Measurements from ENCODE around the gene FADS3. TPM values are rescaled to one million over a fixed set of nuclear protein-coding genes. Genes with fewer than 3 reads are reported as not detected.

Gene FADS3
- total RNA-seq, 1 donor from 2014 or later = 9.7 TPM

- Mint-ChIP-seq H3K4me3 (ENCODE audit: unreplicated experiment) (no peak overlapping the region), H3K4me1 (ENCODE audit: low read depth, unreplicated experiment) (no peaks in the 10 kb centered on the region), H3K27ac (ENCODE audit: unreplicated experiment) (no peak overlapping the region), H3K36me3 (ENCODE audit: unreplicated experiment) (no peaks in the 10 kb centered on the region), H3K27me3 (ENCODE audit: unreplicated experiment) (peaks cover 17% of the 10 kb centered on the region), H3K9me3 (ENCODE audit: unreplicated experiment) (peaks cover 7% of the 10 kb centered on the region)
- TF ChIP-seq CTCF (IDR thresholded peaks at IDR 0.05; ENCODE audit: partially characterized antibody, unreplicated experiment) = no peak
- DNase-seq = no peak
These were observed 23.3 kb upstream of the FADS3 start for GRCh38 chr11:61914471-61915171.

GRCh38 chr11:61913699-61914395 lies 22.5 kb upstream of the FADS3 start:
- no peak for DNase-seq
- Mint-ChIP-seq H3K27me3 (ENCODE audit: unreplicated experiment) (peaks cover 17% of the 10 kb centered on the region), H3K4me3 (ENCODE audit: unreplicated experiment) (no peak overlapping the region), H3K27ac (ENCODE audit: unreplicated experiment) (no peak overlapping the region), H3K36me3 (ENCODE audit: unreplicated experiment) (no peaks in the 10 kb centered on the region), H3K4me1 (ENCODE audit: low read depth, unreplicated experiment) (no peaks in the 10 kb centered on the region), H3K9me3 (ENCODE audit: unreplicated experiment) (peaks cover 7% of the 10 kb centered on the region)
- TF ChIP-seq CTCF (IDR thresholded peaks at IDR 0.05; ENCODE audit: partially characterized antibody, unreplicated experiment) = no peak

GRCh38 chr11:61912991-61913698 lies 21.8 kb upstream of the FADS3 start:
- no peak for TF ChIP-seq CTCF (IDR thresholded peaks at IDR 0.05; ENCODE audit: partially characterized antibody, unreplicated experiment)
- H3K27ac Mint-ChIP-seq (ENCODE audit: unreplicated experiment) = no peak overlapping the region
- peaks cover 14% of the 10 kb centered on the region for H3K27me3 Mint-ChIP-seq (ENCODE audit: unreplicated experiment)
- peaks cover 4% of the 10 kb centered on the region for H3K9me3 Mint-ChIP-seq (ENCODE audit: unreplicated experiment)
- H3K4me1 Mint-ChIP-seq (ENCODE audit: low read depth, unreplicated experiment) = no peaks in the 10 kb centered on the region
- H3K36me3 Mint-ChIP-seq (ENCODE audit: unreplicated experiment) = no peaks in the 10 kb centered on the region
- H3K4me3 Mint-ChIP-seq (ENCODE audit: unreplicated experiment) = no peak overlapping the region
- no peak for DNase-seq

GRCh38 chr11:61912530-61912898 lies 21.2 kb upstream of the FADS3 start:
- Mint-ChIP-seq H3K4me3 (ENCODE audit: unreplicated experiment) (no peak overlapping the region), H3K4me1 (ENCODE audit: low read depth, unreplicated experiment) (no peaks in the 10 kb centered on the region), H3K36me3 (ENCODE audit: unreplicated experiment) (no peaks in the 10 kb centered on the region), H3K9me3 (ENCODE audit: unreplicated experiment) (no peaks in the 10 kb centered on the region), H3K27me3 (ENCODE audit: unreplicated experiment) (peaks cover 12% of the 10 kb centered on the region), H3K27ac (ENCODE audit: unreplicated experiment) (no peak overlapping the region)
- no peak for DNase-seq
- TF ChIP-seq CTCF (IDR thresholded peaks at IDR 0.05; ENCODE audit: partially characterized antibody, unreplicated experiment) = no peak

Data from glutamatergic neuron (in vitro differentiated cells).